ENCODE data around the gene CCDC61.

The CCDC61 gene

GRCh38 chr19:46042252-46042883, 47.1 kb downstream of the CCDC61 start:
- no peak for DNase-seq

DNA sequence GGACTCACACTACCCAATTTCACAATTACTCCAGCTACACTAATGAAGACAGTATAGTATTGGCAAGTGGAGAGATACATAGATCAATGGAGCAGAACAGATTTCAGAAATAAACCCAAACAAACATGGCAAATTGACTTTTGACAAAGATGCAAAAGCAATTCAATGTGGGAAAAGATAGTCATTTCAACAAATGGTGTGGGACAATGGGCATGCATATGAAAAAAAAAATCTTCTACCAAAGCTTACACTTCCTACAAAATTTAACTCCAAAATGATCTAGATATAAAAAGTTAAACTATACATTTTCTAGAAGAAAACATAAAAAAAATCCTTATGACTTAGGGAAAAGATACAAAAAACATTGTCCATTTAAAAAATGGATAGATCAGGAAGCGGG, 48.3 kb downstream of the CCDC61 start:
- DNase-seq, result no peak

DNA sequence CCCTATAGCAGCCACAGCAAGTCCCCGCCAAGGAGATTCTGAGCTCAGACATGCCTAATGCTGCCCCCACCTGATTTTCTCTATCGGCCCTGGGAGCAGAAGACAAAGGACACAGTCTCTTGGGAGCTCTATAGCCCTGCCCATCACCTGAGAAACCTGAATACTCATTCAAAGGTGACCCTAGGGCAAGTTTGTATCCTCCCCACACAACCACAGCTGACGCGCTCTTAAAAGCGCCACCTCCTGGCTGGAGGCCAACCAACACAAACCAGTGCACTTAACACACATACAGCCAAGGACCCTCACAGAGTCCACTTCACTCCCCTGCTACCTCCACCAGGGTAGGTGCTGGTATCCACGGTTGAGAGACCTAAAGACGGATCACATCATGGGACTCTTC, 54.3 kb downstream of the CCDC61 start:
- DNase-seq, result no peak

- DNase-seq, result no peak
Measured at GRCh38 chr19:46052896-46053295, 57.6 kb downstream of the CCDC61 start.

GRCh38 chr19:46056536-46056935, 61.3 kb downstream of the CCDC61 start:
- no peak for DNase-seq

DNA sequence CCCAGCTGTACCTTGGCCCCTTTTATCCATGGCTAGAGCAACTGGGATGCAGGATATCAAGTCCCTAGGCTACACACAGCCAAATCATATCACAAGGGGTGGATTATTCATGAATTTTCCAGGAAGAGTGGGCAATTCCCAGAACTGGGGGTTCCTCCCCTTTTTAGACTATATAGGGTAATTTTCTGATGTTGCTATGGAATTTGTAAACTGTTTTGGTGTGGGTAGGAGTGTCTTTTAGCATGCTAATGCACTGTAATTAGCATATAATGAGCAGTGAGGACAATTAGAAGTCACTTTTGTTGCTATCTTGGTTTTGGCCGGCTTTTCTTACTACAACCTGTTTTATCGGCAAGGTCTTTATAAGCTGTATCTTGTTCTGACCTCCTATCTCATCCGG, 63.5 kb downstream of the CCDC61 start:
- no peak for DNase-seq

DNA sequence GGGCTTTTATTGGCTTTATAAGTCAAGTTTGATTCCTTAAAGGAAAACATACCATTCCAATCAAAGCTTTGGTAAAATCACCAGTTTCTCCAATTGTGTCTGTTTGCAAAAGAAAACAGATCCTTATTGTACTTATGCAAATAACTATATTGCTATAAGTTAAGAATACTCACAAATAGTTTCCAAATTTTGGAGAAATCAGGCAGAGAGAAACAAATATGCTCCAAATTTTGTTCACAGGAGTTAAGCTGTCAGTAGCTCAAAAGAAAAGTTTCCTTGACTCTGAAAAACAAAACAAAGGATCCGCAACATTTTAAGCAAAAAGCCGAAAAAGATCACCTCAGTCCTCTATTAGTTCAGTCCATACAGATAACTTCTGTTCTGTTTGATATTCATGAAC, 64.7 kb downstream of the CCDC61 start:
- no peak for DNase-seq

DNA sequence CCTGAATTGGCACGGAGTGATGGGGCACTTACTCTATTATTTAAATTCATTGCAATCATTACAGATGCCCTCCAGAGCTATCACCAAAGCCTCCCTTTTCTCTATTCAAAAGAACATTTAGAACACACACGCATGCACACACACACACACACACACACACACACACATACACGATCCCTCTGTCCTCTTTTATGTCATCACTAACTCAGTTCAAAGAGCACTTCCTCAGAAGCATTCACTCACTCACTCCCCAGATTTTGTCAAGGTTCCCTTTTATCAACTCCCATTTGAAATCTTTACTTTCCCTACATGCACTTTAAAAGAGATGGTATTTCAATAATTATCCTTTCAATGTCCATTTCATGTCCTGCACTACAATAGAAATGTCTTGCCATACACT, 67.9 kb downstream of the CCDC61 start:
- DNase-seq, result peak in 1 of 2 donors; percentile 10

- no peak for DNase-seq
Measured at GRCh38 chr19:46065486-46066071, 70.3 kb downstream of the CCDC61 start.

DNA sequence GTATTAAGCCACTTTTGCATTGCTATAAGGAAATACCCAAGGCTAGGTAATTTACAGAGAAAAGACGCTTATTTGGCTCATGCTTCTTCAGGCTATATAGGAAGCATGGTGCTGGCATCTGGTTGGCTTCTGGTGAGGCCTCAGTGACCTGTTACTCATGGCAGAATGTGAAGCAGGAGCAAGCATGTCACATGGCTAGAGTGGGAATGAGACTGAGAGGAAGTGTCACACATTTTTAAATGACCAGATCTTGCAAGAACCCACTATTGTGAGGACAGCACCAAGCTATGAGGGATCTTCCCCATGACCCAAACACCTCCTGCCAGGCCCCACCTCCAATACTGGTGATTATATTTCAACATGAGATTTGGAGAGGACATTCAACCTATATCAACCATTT, 71.2 kb downstream of the CCDC61 start:
- DNase-seq, result peak in 1 of 2 donors; percentile 67

- DNase-seq, result no peak
Measured at GRCh38 chr19:46067691-46068090, 72.4 kb downstream of the CCDC61 start.
